Ishikawa (cell line): Measurements from ENCODE around the gene RECQL.

Source experiments
- CREB1 ChIP-seq: IDR thresholded peaks from 2 replicates; pipeline ENCODE4 v1.6.1; 2012; ENCODE audit warnings: low read depth
- NFIC ChIP-seq: IDR thresholded peaks from 2 replicates; pipeline ENCODE4 v1.6.1; 2012
- RAD21 ChIP-seq: IDR thresholded peaks from 2 replicates; pipeline ENCODE4 v1.6.1; 2012; ENCODE audit warnings: low read depth
- YY1 ChIP-seq: IDR thresholded peaks from 2 replicates; pipeline ENCODE4 v1.6.1; 2012; ENCODE audit warnings: low read depth
- TF ChIP-seq, protein P1 (sequence below): IDR thresholded peaks from 2 replicates; pipeline ENCODE4 v1.6.1; 2012; ENCODE audit warnings: low read depth, mild to moderate bottlenecking

DNA sequence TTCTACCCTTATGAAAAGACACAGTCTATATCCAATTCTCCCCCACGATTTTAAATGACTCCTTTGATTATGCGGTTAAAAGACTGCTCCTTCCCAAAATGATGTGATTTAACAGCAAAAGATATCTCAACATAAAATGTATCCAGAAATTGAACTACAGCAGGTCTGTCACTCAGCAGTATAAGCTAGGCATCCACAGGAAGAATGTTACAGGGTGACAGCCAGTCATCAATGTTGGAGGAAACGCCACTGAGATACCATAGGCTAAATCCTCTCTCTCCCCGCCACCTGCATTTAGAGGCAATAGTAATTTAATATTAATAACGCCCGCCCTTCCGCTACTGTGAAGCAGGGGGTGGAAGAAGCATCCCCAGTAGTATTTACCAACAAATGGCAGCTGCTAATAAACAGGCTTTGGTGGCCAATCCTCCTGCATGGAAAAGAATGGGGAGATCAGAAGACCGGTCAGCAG lies 613 bp downstream of the RECQL start:
- TF ChIP-seq NFIC (no peak), RAD21 (no peak), YY1 (no peak), CREB1 (no peak)
- TF ChIP-seq, protein P1, sequence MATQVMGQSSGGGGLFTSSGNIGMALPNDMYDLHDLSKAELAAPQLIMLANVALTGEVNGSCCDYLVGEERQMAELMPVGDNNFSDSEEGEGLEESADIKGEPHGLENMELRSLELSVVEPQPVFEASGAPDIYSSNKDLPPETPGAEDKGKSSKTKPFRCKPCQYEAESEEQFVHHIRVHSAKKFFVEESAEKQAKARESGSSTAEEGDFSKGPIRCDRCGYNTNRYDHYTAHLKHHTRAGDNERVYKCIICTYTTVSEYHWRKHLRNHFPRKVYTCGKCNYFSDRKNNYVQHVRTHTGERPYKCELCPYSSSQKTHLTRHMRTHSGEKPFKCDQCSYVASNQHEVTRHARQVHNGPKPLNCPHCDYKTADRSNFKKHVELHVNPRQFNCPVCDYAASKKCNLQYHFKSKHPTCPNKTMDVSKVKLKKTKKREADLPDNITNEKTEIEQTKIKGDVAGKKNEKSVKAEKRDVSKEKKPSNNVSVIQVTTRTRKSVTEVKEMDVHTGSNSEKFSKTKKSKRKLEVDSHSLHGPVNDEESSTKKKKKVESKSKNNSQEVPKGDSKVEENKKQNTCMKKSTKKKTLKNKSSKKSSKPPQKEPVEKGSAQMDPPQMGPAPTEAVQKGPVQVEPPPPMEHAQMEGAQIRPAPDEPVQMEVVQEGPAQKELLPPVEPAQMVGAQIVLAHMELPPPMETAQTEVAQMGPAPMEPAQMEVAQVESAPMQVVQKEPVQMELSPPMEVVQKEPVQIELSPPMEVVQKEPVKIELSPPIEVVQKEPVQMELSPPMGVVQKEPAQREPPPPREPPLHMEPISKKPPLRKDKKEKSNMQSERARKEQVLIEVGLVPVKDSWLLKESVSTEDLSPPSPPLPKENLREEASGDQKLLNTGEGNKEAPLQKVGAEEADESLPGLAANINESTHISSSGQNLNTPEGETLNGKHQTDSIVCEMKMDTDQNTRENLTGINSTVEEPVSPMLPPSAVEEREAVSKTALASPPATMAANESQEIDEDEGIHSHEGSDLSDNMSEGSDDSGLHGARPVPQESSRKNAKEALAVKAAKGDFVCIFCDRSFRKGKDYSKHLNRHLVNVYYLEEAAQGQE, result no peak
